ENCODE measurements around the gene SAP30BP.

SAP30BP gene

GRCh38 chr17:75736173-75736835 is 69.2 kb downstream of the SAP30BP start:
- in situ Hi-C loops (cut with MboI; ENCODE audit: low sequenced_read_pairs) = no loop called here

GRCh38 chr17:75737133-75737962 is 70.2 kb downstream of the SAP30BP start:
- in situ Hi-C loops (cut with MboI; ENCODE audit: low sequenced_read_pairs) = no loop called here

GRCh38 chr17:75738218-75738802 is 71.2 kb downstream of the SAP30BP start:
- in situ Hi-C loops (cut with MboI; ENCODE audit: low sequenced_read_pairs) = no loop called here

DNA sequence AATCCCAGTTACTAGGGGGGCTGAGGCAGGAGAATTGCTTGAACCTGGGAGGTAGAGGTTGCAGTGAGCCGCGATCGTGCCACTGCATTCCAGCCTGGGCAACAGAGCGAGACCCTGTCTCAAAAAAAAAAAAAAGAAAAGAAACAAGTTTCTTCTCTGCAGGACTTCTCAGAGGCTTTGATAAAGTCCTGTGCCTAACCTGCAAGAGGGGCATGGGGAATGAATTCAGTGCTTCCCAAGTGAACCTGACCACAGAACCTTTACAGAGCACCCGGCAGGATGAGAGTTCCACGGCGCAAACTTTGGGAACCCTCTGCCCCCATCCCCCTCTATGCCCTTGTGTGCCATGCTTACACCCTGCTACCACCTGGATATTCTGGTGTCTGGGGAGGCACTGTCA is 72.0 kb downstream of the SAP30BP start:
- in situ Hi-C loops (cut with MboI; ENCODE audit: low sequenced_read_pairs) = no loop called here

DNA sequence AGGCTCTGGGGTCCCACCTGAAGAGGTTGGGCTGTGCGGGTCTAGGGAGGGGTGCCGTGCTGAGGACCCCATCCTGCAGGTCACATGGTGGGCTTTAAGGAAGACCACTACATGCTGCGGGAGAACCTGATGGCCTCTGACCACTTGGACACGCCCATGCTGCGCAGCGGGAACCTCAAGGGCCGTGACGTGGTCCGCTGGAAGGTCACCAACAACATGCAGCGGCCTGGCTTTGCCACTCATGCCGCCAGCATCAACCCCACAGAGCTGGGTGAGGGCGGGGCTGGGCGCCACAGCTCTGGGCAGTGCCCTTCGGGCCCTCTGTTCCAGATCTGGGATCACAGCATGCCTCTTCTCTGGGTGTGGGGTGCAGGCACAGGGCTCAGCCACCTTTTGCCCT is 72.7 kb downstream of the SAP30BP start:
- in situ Hi-C loops (cut with MboI; ENCODE audit: low sequenced_read_pairs) = no loop called here

DNA sequence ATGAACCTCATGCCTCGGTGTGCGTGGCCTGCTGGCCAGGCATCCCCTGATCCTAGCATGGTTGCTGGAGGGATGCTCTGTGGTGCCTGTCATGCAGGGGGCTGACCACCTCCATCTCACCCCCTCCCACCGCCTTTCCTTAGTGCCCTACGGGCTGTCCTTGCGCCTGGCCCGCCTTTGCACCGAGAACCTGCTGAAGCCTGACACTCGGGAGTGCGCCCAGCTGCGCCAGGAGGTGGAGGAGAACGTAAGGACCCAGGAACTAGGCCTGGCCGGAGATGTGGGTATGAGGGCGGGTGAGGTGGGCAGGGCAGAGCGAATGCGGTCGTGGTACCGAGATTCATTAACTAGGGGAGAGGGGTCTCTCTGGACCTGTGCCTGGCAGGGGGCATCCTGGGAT is 73.1 kb downstream of the SAP30BP start:
- in situ Hi-C loops (cut with MboI; ENCODE audit: low sequenced_read_pairs) = no loop called here

GRCh38 chr17:75740631-75741077 is 73.5 kb downstream of the SAP30BP start:
- in situ Hi-C loops (cut with MboI; ENCODE audit: low sequenced_read_pairs) = no loop called here

- in situ Hi-C loops (cut with MboI; ENCODE audit: low sequenced_read_pairs) = no loop called here
Measured at GRCh38 chr17:75742337-75742736, 75.2 kb downstream of the SAP30BP start.

DNA sequence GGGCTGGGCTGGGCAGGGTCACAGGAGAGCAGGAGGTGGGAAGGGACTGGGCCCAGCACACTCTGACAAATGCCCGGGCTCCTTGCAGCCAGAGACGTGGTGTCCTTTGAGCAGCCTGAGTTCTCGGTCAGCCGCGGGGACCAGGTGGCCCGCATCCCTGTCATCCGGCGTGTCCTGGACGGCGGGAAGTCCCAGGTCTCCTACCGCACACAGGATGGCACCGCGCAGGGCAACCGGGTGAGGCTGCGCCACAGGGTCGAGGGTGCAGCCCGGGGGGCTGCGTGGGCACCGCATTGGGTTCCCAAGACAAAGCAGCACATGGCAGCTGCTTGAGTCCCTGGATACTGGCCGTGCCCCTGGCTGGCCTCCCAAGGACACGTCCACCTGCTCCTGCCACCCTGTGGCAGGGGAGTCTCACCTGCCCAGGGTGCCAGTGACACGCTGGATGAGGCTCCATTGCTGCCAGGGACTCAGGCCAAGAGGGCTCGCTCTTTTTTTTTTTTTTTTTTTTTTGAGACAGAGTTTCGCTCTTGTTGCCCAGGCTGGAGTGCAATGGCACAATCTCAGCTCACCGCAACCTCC is 76.6 kb downstream of the SAP30BP start:
- in situ Hi-C loops (cut with MboI; ENCODE audit: low sequenced_read_pairs) = no loop called here

GRCh38 chr17:75748706-75749105 is 81.6 kb downstream of the SAP30BP start:
- in situ Hi-C loops (cut with MboI; ENCODE audit: low sequenced_read_pairs) = no loop called here

DNA sequence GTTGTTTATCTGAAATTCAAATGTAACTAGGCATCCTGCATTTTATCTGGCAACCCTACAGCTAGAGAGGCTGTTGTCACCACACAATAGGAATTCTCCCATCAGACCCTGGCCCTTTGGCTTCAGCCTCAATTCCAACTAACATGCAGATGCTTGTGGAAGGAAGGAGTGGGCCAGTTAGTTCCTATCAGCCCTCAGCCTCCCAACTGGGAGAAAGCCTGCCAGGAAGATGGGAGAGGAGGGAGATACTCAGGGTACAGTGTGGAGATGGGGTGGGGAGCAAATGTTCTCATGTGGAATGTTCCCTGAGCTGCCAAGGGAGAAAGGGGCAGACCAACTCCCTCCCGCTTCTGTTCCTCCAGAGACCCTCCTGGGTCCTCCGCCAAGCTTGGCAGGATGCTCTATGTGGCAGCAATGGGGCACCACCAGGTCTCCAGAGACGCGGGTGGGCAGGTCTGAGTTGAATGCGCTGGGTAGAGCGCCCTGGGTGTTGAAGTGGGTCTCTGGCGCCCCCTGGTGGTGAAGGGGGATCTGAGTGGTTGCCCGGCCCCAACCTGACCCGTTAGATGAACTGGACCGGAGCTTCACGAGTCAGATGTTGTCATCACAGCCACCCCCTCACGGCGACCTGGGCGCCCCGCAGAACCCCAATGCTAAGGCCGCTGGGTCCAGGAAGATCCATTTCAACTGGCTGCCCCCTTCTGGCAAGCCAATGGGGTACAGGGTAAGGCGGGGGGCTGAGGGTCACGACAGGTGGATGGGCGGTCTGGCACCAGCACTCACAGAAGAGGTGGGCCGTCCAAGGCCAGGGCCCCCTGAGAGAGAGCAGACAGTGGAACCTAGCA is 82.6 kb downstream of the SAP30BP start:
- in situ Hi-C loops (cut with MboI; ENCODE audit: low sequenced_read_pairs) = no loop called here

GRCh38 chr17:75750661-75751423 is 83.7 kb downstream of the SAP30BP start:
- in situ Hi-C loops (cut with MboI; ENCODE audit: low sequenced_read_pairs) = no loop called here

DNA sequence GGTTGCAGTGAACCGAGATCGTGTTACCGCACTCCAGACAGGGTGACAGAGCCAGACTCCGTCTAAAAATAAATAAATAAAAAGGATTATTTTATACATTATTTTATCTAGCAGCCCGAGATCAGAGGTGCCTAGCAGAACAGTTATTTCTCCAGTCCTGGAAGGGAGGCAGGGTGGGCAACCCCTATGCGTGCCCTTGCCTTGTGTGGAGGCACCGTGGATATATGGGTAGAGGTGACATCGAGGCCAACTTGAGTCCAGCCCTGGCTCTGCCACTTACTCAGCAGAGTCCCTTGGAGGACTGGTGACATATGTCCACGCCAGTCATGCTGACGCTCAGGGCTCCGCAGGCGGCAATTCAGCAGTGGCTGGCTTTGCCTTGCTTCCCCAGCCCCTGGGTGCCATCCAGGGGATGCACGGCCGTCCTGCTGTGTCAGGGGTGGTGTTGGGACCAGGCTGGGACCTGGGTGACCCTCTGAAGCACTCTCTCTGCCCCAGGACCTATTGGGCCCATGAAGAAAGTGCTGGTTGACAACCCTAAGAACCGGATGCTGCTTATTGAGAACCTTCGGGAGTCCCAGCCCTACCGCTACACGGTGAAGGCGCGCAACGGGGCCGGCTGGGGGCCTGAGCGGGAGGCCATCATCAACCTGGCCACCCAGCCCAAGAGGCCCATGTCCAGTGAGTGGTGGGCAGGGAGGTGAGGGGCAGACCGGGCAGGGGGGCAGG is 84.7 kb downstream of the SAP30BP start:
- in situ Hi-C loops (cut with MboI; ENCODE audit: low sequenced_read_pairs) = no loop called here

GRCh38 chr17:75752405-75752709 is 85.2 kb downstream of the SAP30BP start:
- in situ Hi-C loops (cut with MboI; ENCODE audit: low sequenced_read_pairs) = no loop called here

DNA sequence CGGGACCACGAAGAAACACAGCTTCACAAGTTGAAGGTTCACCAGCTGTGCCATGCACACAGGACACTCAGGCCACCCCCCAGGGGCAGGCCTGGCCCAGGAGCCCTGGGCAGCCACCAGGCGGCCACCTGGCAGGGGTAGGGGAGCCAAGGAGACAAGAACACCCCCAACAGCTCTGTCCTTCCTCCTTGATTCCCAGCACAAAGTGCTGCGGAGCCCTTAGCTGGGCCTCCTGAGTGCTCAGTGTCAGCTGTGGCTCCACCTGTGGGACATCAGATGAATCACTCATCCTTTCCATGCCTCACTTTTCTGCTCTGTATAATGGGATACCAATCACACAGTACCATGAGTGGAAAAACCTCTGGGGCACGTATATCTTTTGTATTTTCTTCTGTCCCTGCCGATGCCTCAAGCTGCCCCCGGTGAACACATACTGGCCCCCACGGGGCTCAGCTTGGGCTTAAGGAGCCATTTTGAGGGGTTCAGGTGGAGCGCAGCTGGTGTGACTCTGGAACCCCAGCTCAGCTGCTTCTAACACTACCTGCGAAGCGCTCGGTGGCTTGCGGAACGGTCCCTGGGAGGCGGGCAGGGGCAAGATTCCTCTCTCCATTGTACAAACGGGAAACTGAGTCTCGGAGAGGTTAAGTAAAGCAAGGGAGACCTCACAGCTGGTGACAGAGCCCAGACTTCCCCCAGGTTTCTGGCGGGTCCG is 85.8 kb downstream of the SAP30BP start:
- in situ Hi-C loops (cut with MboI; ENCODE audit: low sequenced_read_pairs) = no loop called here

DNA sequence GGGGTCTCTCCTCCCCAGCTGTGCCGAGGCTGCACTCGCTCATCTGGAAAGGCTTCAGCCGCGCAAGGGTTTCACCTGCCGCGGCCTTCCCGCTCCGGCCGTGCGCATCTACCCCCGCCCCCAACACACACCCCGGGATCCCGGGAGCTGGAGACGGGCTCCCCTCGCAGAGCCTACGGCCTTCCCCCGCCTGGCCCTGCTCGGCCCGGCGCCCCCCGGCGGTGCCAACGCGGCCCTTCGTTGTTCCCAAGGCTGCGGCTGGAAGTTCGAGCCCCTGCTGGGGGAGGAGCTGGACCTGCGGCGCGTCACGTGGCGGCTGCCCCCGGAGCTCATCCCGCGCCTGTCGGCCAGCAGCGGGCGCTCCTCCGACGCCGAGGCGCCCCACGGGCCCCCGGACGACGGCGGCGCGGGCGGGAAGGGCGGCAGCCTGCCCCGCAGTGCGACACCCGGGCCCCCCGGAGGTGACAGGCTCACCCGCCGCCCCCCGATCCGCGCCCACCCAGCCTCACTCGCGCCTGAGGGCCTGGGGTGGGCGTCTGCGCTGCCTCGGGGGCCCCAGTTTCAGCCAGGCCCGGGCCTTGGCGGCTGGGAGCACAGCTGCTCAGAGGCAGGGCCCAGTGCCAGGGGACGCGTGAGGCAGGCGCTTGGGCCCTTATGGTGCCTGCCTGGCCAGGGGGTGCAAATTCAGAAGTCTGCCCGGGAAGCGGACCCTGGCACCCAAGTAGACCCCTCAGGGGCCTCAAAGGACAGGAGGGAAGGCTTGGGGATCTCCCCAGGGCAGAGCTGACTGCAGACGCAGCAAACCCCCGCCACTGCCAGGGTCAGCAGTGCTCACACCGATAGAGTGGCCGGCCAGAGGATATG is 86.6 kb downstream of the SAP30BP start:
- in situ Hi-C loops (cut with MboI; ENCODE audit: low sequenced_read_pairs) = no loop called here

DNA sequence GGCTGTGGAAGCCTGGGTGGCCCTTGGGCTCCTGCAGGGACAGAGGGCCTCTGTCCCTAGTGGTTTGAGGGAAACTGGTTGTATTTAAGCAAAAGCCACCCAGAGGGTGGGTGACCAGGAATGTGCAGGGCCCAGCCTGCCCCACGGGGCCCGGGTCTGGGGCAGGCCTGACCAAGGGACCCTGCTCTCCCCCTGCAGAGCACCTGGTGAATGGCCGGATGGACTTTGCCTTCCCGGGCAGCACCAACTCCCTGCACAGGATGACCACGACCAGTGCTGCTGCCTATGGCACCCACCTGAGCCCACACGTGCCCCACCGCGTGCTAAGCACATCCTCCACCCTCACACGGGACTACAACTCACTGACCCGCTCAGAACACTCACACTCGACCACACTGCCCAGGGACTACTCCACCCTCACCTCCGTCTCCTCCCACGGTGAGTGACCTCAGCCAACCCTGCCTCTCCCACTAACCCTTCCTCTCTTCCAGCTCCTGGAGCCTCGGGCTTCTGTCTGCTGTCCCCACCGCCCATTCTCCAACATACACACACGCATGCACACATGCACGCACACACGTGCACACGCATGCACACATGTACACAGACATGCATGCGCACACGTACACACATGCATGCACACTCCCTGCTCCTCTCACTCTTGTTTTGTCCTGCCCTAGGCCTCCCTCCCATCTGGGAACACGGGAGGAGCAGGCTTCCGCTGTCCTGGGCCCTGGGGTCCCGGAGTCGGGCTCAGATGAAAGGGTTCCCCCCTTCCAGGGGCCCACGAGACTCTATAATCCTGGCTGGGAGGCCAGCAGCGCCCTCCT is 87.5 kb downstream of the SAP30BP start:
- in situ Hi-C loops (cut with MboI; ENCODE audit: low sequenced_read_pairs) = no loop called here
